GOT3 (cell line): ENCODE data around the gene LCE3B.
"Not testable (repeated sequence)": the region's sequence is repeated elsewhere in the genome, so short reads cannot be mapped to it uniquely, and the experiment has no call there.

Experiments
- DNase-seq: peaks from one replicate; lab custom pipeline; 2025; ENCODE audit warnings: mixed read lengths; lab: John Stamatoyannopoulos, UW

Gene LCE3B, protein sequence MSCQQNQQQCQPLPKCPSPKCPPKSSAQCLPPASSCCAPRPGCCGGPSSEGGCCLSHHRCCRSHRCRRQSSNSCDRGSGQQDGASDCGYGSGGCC

DNA sequence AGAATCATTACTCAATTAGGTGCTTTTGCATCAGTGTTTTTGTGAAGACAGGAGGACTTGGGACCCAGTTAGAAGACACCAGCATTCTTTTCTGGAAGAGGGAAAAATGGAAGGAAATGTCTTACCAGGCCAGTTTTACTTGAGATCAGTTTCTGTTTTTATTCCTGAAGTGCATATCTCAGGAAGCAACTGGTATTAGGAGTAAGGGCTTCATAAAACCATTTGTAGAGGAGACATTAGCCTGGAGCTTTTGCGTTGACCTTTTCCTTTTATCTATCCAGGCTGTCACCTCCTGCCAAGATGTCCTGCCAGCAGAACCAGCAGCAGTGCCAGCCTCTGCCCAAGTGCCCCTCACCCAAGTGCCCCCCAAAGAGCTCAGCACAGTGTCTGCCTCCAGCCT, at the start of gene LCE3B:
Gene LCE3B, plus strand, starts transcription at position 301 of the 400 bp plus-strand sequence. Its CDS starts 0 bp downstream, at position 301.
- DNase-seq = no peak

DNA sequence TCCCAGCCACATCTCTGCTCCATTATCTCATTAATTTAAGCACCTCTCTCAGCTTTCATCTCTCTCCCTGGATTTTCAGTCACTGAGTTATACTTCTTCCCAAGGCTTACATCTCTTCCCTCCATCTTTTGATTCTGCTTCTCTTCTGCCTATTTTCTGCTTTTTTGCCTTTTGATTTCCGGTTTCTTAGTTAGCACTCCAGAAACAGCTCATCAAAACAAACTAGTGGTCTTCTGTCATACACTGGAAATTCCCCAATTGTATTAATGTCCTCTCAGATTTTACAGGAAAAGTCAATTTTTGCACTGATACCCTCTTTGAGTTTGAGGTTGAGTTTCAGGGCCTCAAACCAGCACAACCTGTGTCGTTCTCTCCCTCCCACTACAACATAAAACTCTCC, 48.5 kb upstream of the LCE3B start:
- no peak for DNase-seq

DNA sequence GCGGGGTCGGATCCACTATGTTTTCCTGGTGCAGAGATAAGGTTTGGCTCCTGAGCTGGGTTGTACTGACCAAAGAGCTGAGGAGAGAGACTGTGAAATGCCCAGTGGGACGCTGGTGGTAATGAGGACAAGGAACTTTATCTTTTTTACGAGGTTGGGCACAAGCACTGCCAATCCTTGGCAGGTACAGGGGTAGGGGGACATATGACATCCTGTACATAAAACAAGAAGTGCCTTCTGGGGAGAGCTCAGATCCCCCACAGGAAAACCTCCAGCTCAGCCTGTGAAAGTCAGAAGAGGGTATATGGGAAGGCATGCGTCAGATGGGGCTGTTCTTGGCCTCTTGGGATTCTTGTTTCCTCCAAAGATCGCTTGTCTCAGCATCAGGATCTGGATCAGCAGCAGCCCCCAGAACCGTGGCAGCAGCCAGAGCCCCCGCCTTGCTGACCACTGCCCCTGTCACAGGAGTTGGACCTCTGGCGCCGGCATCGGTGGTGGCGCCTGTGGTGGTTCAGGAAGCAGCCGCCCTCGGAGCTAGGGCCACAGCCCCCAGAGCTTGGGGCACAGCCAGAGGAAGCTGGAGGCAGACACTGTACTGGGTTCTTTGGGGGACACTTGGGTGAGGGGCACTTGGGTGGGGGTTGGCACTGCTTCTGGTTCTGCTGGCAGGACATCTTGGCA, 47.9 kb upstream of the LCE3B start:
- DNase-seq = no peak

DNA sequence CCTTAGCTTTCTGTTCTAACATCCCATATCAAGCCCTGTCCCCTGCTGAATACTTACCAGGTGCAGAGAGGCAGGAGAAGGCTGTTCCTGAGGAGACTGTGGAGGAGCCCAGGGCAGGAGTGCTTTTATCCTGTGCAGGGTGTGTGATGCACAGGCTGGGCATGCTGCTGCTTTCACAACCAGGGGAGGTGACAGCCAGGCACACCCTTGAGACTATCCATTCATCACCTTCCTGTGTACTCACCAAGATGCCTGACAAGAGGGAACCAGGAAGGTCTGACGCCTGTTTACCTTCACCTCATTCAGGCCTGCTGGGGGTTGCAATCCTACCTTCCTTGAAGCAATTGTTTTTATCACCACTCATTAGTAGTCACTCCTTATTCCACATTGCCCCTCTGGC, 46.9 kb upstream of the LCE3B start, which contains the start of gene LCE3E:
Gene LCE3E, minus strand, starts transcription at position 100 of the 400 bp plus-strand sequence. CDS start 572 bp downstream, outside the sequence.
- no peak for DNase-seq

DNA sequence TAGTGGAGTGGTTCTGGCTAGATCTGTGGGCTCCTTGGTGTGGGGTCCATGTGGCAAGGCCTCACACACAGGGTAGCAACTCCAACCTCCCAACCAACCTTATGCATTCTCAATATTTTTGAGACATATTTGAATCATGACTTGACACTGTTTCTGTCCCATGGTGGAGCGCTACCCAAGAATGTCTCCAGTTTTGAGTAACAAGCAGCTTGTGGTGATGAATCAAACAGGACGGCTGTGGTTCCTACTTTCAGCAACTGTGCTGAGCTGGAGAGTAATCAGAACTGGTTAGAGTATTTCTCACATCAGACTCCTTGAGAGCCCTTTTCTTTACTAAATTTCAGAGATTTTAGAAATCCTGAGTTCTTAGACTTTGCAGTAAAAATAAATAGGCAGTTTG, 36.4 kb upstream of the LCE3B start:
- DNase-seq = no peak

DNA sequence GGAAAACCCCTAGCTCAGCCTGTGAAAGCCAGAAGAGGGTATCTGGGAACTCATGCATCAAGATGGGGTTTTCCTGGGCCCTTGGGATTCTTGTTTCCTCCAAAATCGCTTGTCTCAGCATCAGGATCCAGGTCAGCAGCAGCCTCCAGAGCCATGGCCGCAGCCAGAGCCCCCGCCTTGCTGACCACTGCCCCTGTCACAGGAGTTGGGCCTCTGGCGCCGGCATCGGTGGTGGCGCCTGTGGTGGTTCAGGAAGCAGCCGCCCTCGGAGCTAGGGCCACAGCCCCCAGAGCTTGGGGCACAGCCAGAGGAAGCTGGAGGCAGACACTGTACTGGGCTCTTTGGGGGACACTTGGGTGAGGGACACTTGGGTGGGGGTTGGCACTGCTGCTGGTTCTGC, 34.1 kb upstream of the LCE3B start:
- not testable (repeated sequence) for DNase-seq

DNA sequence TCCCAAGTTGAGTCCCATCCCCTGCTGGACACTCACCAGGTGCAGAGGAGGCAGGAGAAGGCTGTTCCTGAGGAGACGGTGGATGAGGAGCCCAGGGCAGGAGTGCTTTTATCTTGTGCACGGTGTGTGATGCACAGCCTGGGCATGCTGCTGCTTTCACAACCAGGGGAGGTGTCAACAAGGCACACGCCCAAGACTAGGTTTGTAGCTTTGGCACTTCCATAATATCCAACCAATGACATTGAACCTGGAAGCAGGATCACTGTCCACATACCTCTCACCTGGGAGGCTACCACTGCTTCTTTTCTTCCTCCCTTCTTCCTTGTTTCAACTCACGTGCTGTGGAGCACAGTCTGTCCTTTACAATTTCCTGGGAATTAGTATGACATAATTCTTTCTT, 33.2 kb upstream of the LCE3B start, which contains the start of gene LCE3D:
Gene LCE3D, minus strand, starts transcription at position 84 of the 400 bp plus-strand sequence. CDS start 580 bp downstream, outside the sequence.
- no peak for DNase-seq

DNA sequence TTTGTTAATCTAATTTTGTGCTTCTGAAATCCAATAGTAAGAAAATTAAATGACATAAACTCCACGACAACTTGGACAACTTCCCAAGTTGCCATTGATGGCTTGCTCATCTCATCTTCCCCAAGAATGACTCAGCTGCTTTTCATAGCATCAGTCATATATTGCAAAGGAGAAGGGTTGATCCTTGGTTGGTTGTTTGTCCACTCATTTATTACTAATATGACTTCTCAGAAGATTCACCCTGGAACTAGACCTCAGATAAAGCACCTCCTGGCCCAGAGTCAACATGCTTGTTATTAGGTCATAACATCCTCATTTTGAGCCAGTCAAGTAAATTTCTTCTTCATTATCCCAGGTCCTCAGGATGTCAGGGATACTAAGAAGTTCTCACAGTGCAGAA, 31.0 kb upstream of the LCE3B start:
- DNase-seq = no peak

DNA sequence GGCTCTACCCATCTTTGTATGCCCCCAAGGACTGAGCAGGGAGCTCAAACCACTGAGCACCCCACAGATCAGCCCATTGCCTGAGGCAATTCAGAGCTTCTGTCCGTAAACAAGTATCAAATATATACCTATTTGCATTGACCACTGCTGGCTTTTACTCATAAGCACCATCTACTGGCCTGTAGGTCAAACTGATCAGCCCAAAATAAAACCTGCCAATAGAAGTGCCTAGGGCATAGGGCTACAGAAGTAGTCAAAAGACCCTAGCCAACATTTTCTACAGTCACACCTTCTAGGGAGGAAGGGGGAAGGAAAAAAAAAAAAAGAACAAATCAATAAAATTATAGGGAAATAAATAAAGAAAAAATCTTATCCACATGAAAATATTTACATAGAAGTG, 28.0 kb upstream of the LCE3B start:
- no peak for DNase-seq

DNA sequence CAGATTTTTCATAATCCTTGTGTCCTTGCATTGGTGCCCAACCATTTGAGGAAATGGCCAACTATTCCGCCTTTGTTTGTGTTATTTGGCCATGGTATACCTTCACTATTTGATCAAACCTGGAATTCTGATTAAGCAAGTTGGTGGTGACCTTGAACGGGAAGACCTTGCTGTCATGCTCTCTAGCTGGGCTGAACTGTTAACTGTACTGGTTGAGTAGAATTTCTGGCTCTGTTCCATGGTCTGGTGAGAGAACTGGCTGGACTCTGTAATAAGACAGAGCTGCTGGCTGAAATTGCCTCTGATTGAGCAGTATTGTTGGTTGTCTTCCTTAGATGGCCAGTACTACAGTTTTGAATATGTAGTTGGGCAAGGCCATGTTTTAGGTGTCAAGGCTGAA, 16.6 kb upstream of the LCE3B start:
- DNase-seq = no peak

DNA sequence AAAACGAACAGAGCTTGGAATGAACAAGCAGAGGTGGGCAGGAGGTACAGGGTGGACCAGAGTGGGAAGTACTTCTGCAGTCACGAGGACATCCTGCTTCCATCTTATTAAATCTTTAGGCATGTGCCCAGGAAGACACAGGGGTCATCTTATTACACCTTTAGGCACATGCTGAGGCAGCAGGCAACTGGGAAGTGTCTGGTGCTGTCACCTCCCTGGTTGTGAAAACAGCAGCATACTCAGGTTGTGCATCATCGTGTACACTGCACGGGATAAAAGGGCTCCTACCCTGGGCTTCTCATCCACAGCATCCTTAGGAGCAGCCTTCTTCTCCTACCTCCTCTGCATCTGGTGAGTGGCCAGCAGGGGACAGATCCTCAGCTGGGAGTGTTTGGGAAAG, 13.7 kb upstream of the LCE3B start, which contains the start of gene LCE3C:
Gene LCE3C, plus strand, starts transcription at position 301 of the 400 bp plus-strand sequence. CDS start 498 bp downstream, outside the sequence.
- DNase-seq = no peak

DNA sequence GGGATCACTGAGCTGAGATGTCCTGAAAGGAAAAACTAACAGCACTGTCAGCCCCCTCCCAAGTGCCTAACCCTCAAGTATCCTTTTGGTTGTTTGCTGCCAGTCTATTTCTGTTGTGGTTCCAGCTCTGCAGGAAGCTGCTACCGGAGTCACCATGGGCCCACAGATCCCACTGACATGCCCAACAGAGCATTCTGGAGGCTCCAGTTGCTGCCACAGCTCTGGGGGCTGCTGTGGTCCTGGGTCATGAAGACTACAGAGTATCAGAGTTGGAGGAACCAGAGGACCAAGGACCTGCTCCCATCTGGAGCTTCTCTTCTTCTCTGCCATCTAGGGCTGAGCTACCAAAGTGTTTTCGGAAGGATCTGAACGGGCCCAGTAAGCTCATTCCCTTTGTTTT, 8.4 kb downstream of the LCE3B start:
- DNase-seq = no peak

DNA sequence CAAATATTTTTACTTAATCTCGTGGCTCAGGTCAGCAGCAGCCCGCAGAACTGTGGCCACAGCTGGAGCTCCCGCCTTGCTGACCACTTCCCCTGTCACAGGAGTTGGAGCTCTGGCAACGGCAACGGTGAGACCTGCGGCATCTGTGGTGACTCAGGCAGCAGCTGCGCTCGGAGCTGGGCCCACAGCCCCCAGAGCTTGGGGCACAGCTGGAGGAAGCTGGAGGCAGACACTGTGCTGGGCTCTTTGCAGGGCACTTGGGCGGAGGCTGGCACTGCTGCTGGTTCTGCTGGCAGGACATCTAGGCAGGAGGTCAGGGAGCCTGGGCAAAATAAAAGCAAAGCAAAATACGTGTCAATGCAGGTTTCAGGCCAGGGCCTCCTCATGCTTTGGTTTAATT, 9.2 kb downstream of the LCE3B start, which contains the start of gene LCE3A:
Gene LCE3A, minus strand, starts transcription at position 301 of the 400 bp plus-strand sequence. Its CDS starts 0 bp downstream, at position 301.
- no peak for DNase-seq

DNA sequence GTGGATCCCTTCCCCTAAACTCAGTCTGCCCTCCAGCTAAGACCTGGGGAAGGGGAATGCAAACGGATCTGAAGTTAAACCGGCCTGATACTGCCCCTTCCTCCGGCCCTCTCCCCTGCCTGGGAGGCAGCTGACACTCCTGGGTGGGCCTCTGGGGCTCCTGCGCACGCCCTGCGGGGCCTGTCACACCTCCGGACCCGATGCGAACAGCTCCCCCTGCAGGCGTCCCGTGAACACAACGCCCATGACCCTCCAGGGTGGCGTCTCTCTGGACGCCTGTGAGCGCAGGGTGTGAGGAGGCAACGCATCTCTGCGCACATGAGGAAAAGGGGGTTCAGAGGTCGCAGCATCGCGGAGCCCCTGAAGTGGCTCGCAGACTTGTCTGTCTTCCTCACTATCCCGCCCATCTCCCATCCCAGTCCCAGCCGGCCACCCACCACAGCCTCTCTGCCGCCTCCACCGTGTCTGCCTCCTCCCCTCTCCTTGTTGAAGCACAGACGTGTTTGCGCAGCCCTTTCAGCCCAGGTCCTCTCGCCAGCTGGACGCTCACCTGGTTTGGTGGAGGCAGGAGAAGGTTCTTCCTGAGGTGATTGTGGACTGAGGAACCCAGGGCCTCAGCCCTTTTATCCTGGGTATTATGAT, 9.7 kb downstream of the LCE3B start:
- no peak for DNase-seq

DNA sequence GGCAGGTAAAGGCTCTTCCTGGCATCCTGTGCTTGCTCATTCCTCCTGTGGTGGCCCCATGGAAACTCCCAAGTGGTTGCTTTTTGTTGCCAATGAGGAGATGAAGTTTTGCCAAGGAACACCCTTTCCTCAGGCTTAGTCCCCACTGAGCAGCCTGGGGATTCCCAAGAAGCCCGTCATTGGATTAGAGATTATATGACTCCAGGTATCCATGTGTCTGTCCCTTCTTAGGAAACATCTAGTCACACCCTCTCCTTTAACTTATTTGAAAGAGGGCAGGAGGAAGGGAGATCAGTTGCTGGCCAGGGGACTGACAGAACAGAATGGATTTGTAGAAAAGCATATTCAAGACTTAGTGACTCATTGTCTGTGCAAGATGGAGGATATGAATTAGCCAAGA, 13.1 kb downstream of the LCE3B start:
- no peak for DNase-seq

DNA sequence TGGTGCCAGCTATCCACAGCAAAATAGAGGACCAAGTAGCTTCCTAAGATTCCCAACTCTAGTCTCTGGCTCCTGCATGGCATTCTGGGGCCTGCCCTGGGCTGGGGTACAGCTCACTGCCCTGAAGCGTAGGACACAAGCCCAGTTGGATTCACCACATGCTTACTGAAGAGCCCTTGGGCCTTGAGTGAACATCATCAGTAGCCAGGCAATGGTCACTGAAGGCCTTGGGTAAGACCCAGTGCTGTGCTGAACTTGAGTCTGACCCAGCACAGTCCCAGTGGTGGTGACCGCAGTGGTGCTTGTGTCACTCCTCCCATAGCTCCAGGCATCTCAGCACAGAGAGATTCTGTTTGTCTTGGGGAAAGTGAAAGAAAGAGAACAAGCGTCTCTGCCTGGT, 17.0 kb downstream of the LCE3B start:
- DNase-seq = no peak

DNA sequence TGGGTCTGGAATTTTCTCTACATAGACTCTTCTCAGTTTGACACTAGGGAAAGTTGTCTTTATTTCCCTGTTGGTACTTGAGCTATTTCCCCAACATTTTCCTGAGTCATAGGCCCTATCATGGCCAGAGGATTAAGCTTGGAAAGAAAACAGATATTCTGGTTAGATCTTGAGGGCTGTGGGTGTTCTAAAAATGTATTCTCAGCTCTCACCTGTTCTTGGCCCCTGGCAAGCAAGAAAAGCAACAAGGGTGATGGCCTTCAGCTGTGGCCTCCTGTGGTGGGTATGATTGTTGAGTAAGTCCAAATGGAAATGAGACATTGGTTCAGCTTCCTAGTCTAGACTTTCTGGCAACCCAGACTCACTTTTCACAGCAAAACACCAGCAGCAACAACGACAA, 26.7 kb downstream of the LCE3B start:
- DNase-seq = no peak

DNA sequence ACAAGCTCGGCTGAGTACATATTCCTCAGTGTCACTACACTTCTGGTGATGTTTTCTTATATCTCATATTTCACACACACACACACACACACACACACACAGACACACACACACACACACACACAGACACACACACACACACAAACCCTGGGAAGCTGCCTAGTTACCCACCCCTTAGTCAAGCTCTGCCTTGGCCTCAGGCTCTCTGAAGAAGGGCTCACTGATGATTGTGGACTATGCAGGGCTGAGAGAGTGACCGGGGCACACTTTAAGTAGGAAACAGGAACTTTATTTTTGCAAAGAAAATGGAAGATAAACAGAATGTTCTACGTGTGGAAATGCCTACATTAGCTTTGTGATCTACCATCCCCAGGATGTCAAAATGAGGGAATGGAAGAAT, 30.3 kb downstream of the LCE3B start:
- DNase-seq = no peak

DNA sequence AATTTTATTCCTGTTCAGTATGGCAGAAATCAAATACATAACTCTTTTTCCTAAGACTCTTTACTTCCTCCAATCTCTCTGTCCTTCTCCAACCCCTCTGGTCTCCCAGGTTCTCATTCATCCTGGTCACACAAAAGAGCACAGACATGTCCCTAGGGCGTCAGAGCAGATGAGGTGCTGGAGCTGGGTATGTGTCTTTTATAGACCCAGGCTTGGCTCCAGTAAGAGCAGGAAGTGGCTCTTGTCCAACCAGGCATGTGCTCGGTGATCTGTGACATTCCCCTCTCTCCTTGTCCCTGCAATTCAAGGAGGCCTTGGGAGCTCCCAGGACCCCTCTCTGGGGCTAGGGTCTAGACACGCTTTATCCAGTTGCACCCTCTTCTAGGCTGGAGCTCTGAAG, 31.5 kb downstream of the LCE3B start:
- no peak for DNase-seq

DNA sequence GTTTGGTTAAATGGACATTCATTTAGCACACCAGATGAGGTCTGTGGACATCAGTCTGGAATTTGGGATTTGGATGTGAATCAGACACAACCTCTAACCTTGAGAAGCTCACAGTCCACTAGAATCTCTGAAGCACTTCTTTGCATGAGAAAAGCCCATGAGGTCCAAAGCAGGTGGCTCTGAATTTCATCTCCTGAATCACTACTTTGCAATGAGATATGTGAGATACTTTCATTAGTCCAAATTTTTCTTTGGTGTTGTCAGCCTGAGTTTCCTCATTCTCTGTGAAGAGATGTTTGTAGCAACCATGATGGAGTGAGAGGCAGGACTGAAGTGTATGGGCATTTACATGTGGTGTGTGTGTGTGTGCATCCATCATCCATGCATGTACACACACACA, 33.0 kb downstream of the LCE3B start:
- no peak for DNase-seq

DNA sequence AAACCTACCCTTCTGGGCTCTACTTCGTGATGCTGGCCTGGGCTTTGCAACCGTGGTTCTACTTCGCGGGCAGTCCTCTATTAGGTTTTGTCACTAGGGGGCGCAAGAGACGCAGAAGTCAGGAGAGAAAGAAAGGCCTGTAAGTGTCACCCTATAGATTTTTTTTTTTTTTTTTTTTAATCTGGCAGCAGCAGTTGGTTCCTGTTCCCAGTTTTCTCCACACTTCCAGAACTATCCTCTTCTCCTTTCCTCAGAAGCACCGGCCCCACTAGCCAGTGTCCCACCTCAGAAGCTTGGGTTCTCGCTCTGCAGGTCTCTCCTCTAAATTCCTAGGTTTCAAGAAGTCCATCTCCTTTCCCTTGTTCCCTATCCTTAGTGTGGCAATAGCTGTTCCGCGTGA, 40.5 kb downstream of the LCE3B start:
- DNase-seq = no peak

DNA sequence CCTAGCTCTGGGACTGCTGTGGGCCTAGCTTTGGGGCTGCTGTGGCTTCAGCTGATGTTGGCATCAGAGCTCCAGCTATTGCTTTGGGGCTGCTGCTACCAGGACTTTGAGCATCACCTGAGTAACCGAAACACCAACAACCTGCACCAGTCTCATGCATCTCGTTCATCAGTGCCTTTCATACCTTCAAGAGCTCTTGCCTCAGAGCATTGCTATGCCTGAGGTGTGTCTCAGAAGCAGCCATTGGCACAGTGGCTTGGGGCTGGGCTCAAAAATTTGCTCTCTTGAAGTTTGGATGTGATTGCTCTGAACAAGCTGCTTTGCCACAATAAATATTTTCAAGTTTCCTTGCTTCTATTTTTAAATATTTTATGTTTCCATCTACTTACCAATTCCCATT, 42.8 kb downstream of the LCE3B start:
- no peak for DNase-seq

DNA sequence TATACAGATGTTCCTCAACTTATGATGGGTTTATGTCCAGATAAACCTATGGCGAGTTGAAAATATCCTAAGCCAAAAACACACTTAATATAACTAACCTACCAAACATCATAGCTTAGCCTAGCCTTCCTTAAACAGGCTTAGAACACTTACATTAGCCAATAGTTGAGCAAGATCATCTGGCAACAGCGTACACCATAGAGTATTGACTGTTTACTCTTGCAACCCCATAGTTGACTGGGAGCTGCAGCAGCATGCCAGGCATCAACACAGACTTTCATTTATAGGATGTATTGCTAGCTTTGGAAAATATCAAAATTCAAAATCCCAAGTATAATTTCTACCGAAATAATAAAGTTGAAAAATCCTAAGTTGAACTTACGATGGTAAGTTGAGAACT, 44.1 kb downstream of the LCE3B start:
- no peak for DNase-seq
